Mesothelial cell of epicardium (in vitro differentiated cells): ENCODE results near the gene ZNF133. TPM values are rescaled to one million over a fixed set of nuclear protein-coding genes. Genes with fewer than 3 reads are reported as not detected.

Experiments
- DNase-seq, 2 experiments: peaks; one replicate each; pipeline ENCODE4 v3.0.0; 2021; ENCODE audit warnings: low spot score in 2 of 2; ENCODE audit not compliant: unreplicated experiment in 2 of 2
- H3K27ac Mint-ChIP-seq: 2 replicates; pipeline ENCODE4 v1.8.0; 2021; ENCODE audit warnings: mixed read lengths
- H3K27me3 Mint-ChIP-seq: 2 replicates; pipeline ENCODE4 v1.8.0; 2021; ENCODE audit warnings: low read depth, mixed read lengths
- H3K36me3 Mint-ChIP-seq: 2 replicates; pipeline ENCODE4 v1.8.0; 2021; ENCODE audit warnings: mixed read lengths
- H3K4me1 Mint-ChIP-seq: 2 replicates; pipeline ENCODE4 v1.8.0; 2021; ENCODE audit warnings: mixed read lengths
- H3K4me3 Mint-ChIP-seq: 2 replicates; pipeline ENCODE4 v1.8.0; 2021; ENCODE audit warnings: mild to moderate bottlenecking, moderate library complexity, mixed read lengths
- H3K9me3 Mint-ChIP-seq: 2 replicates; pipeline ENCODE4 v1.8.0; 2021; ENCODE audit warnings: mixed read lengths
- total RNA-seq: library from RNA; stranded (reverse); gene quantifications from 3 replicates; pipeline ENCODE4 v1.2.1, GENCODE V29; 2021
- TF ChIP-seq, protein P1 (sequence below): fragments of 200-600 bp; sonication (generic); IDR thresholded peaks from one replicate; pipeline ENCODE4 v1.5.0; 2021; ENCODE audit warnings: antibody characterized with exemption; ENCODE audit not compliant: unreplicated experiment

The ZNF133 gene
- total RNA-seq, 1 donor from 2014 or later, result 24.3 TPM

GRCh38 chr20:18359854-18360253 is 71.5 kb downstream of the ZNF133 start:
- DNase-seq, result no peak
- peaks cover 2% of the 10 kb centered on the region for H3K4me1 Mint-ChIP-seq
- H3K27ac Mint-ChIP-seq, result no peak overlapping the region
- peaks cover 9% of the 10 kb centered on the region for H3K27me3 Mint-ChIP-seq
- peaks cover 2% of the 10 kb centered on the region for H3K36me3 Mint-ChIP-seq
- TF ChIP-seq, protein P1, sequence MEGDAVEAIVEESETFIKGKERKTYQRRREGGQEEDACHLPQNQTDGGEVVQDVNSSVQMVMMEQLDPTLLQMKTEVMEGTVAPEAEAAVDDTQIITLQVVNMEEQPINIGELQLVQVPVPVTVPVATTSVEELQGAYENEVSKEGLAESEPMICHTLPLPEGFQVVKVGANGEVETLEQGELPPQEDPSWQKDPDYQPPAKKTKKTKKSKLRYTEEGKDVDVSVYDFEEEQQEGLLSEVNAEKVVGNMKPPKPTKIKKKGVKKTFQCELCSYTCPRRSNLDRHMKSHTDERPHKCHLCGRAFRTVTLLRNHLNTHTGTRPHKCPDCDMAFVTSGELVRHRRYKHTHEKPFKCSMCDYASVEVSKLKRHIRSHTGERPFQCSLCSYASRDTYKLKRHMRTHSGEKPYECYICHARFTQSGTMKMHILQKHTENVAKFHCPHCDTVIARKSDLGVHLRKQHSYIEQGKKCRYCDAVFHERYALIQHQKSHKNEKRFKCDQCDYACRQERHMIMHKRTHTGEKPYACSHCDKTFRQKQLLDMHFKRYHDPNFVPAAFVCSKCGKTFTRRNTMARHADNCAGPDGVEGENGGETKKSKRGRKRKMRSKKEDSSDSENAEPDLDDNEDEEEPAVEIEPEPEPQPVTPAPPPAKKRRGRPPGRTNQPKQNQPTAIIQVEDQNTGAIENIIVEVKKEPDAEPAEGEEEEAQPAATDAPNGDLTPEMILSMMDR, result no peak
- peaks cover 15% of the 10 kb centered on the region for H3K9me3 Mint-ChIP-seq
- H3K4me3 Mint-ChIP-seq, result no peak overlapping the region

DNA sequence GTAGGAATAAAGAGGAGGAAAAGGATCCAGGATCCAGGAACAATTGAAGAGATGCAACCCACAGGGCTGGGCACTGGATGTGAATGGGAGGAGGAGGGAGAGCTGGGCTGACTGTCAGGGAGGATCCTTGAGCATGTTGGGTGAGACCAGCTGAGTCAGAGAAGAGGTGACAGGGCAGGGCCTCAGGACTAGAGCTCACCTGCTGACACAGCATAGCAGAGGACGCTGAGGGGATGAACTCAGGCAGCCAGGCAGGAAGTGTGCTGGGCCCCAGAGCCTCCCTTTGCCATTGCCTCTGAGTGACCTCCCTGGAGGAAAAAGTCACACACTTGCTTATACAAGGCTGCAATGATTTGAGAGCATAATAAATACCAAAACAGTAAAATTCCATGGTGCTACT is 72.3 kb downstream of the ZNF133 start:
- no peak overlapping the region for H3K4me3 Mint-ChIP-seq
- DNase-seq, result no peak
- H3K27me3 Mint-ChIP-seq, result peaks cover 9% of the 10 kb centered on the region
- H3K4me1 Mint-ChIP-seq, result peaks cover 2% of the 10 kb centered on the region
- no peak overlapping the region for H3K27ac Mint-ChIP-seq
- peaks cover 7% of the 10 kb centered on the region for H3K9me3 Mint-ChIP-seq
- H3K36me3 Mint-ChIP-seq, result no peaks in the 10 kb centered on the region
- TF ChIP-seq, protein P1, result no peak

- peaks cover 6% of the 10 kb centered on the region for H3K9me3 Mint-ChIP-seq
- H3K4me1 Mint-ChIP-seq, result peaks cover 2% of the 10 kb centered on the region
- H3K27ac Mint-ChIP-seq, result no peak overlapping the region
- no peaks in the 10 kb centered on the region for H3K36me3 Mint-ChIP-seq
- DNase-seq, result no peak
- TF ChIP-seq, protein P1, result no peak
- peaks cover 9% of the 10 kb centered on the region for H3K27me3 Mint-ChIP-seq
- no peak overlapping the region for H3K4me3 Mint-ChIP-seq
These were observed 73.4 kb downstream of the ZNF133 start for GRCh38 chr20:18361678-18362077.

GRCh38 chr20:18362916-18363315 is 74.6 kb downstream of the ZNF133 start:
- no peaks in the 10 kb centered on the region for H3K36me3 Mint-ChIP-seq
- DNase-seq, result no peak

DNA sequence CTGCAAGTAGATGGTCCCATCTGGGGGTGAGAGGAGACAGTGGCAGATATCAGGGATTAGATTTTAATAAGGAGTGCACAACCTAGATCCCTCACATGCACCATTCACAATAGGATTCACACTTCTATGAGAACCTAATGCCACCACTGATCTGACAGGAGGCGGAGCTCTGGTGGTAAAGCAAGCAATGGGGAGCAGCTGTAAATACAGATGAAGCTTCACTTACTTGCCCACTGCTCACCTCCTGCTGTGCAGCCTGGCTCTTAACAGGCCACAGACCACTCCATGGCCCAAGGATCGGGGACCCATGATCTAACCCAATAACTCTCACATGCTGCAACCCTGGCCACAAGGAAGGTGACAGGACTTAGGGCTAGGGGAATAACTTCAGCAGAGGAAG is 75.4 kb downstream of the ZNF133 start:
- no peaks in the 10 kb centered on the region for H3K27me3 Mint-ChIP-seq
- no peak overlapping the region for H3K4me3 Mint-ChIP-seq
- DNase-seq, result no peak
- peaks cover 8% of the 10 kb centered on the region for H3K9me3 Mint-ChIP-seq
- TF ChIP-seq, protein P1, result no peak
- H3K36me3 Mint-ChIP-seq, result no peaks in the 10 kb centered on the region
- H3K4me1 Mint-ChIP-seq, result peaks cover 2% of the 10 kb centered on the region
- no peak overlapping the region for H3K27ac Mint-ChIP-seq

More at GRCh38 chr20:18362916-18363315, 74.6 kb downstream of the ZNF133 start:
- H3K9me3 Mint-ChIP-seq, result peaks cover 4% of the 10 kb centered on the region
- TF ChIP-seq, protein P1, result no peak
- no peak overlapping the region for H3K4me3 Mint-ChIP-seq
- H3K4me1 Mint-ChIP-seq, result peaks cover 2% of the 10 kb centered on the region
- no peak overlapping the region for H3K27ac Mint-ChIP-seq
- peaks cover 5% of the 10 kb centered on the region for H3K27me3 Mint-ChIP-seq

DNA sequence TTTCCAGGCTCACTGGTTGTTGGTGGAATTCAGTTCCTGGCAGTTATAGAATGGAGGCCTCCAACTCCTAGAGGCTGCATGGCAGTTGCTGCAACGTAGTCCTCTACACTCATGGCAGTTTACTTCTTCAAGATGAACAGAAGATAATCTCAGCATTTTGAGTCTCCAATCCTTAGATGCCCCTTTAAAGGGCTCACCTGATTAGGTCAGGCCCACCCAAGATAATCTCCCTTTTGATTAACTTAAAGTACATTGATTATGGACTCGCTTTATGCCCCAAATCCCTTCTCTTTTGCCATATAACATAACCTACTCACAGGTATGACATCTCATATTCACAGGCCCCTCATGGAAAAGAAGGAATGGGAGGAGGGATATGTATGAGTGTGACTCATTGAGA is 76.4 kb downstream of the ZNF133 start:
- no peak overlapping the region for H3K4me3 Mint-ChIP-seq
- peaks cover 2% of the 10 kb centered on the region for H3K4me1 Mint-ChIP-seq
- DNase-seq, result no peak
- H3K9me3 Mint-ChIP-seq, result peaks cover 13% of the 10 kb centered on the region
- TF ChIP-seq, protein P1, result no peak
- H3K27ac Mint-ChIP-seq, result no peak overlapping the region
- no peaks in the 10 kb centered on the region for H3K27me3 Mint-ChIP-seq
- H3K36me3 Mint-ChIP-seq, result no peaks in the 10 kb centered on the region
